GM19025 (cell line): ENCODE results near the gene NDUFB10.

Experiments
- ATAC-seq: cut with Tn5 transposase; IDR thresholded peaks from one replicate; pipeline ENCODE4 v1.9.1; 2021; ENCODE audit warnings: mild to moderate bottlenecking, low read depth, moderate library complexity; ENCODE audit not compliant: unreplicated experiment

The NDUFB10 gene

GRCh38 chr16:1982013-1982433 lies 22.7 kb downstream of the NDUFB10 start:
- ATAC-seq: no peak

GRCh38 chr16:1982991-1983543 lies 23.7 kb downstream of the NDUFB10 start:
- ATAC-seq: no peak

- ATAC-seq: peak; percentile 78
Measured at GRCh38 chr16:1983544-1984346, 24.4 kb downstream of the NDUFB10 start, which contains the start of gene GFER. GFER (plus strand) TSS chr16:1984193; CDS start chr16:1984219, 26 bp downstream.

DNA sequence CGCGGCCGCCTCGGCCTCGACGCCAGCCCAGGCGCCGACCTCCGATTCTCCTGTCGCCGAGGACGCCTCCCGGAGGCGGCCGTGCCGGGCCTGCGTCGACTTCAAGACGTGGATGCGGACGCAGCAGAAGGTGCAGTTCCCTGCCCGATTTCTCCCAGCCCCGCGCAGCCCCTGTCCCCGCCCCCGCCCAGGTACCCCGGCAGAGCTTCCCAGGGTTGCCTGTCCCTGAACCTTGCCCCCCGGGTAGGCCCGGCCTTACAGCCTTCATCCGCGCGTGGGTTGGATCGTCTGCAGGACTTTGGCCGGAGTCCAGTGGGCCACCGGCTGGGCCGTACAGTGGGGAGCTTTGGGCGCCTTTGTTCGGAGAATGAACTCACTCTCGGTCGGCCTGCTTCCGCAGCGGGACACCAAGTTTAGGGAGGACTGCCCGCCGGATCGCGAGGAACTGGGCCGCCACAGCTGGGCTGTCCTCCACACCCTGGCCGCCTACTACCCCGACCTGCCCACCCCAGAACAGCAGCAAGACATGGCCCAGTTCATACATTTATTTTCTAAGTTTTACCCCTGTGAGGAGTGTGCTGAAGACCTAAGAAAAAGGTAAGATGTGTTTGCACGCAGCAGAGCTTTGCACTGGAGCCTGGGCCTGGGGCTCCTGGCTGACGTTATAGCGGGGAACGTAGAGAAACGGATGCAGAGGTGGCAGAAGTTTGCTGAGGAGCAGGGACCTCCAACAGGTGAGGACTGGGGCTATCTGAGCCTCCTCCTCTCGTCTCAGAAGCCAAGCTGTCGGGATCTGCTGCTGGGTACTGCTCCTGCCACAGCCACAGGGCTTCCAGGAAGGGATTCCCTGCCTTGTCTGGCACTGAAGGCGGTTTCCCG lies 25.2 kb downstream of the NDUFB10 start:
- peak; percentile 9 for ATAC-seq

DNA sequence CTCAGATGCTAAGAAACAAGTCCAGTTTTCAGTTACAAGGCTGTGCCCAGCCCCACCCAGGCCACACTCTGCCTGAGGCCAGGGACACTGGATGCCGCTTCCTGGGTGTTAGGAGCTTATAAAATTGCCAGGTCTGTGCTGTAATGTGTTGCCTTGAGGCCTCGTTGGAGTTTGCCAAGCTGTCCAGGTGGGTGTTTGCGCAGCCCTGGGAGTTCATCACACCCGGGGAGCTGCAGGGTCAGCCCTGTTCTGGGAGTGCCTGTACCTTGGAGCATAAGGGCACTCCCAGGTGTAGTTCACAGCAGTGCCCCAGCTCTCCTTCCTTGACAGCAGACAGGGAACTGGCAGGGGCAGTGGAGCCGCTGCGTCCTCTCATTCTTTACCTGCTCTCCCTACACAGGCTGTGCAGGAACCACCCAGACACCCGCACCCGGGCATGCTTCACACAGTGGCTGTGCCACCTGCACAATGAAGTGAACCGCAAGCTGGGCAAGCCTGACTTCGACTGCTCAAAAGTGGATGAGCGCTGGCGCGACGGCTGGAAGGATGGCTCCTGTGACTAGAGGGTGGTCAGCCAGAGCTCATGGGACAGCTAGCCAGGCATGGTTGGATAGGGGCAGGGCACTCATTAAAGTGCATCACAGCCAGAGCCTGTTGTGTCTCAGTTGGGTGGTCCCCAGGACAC lies 26.3 kb downstream of the NDUFB10 start:
- ATAC-seq: no peak

DNA sequence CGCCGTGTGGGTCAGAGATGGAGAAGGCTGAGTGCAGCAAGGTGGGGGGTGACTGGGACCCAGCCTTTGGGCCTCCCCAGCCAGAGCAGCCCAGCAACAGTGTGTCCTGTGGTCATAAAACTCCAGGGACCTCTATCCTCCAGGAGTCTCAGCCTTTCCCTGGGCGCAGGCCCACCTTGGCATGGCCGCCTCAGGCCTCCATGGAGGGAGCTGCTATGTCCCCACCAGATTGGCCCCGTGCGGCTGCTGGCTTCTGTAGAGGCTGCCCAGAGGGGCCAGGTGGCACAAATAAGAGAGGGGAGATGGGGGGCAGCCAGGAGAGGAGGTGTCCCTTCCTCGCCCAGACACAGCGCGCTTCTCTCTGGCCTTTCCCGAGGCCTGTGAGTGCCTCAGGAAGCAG lies 27.9 kb downstream of the NDUFB10 start:
- ATAC-seq: no peak

- ATAC-seq: no peak
Measured at GRCh38 chr16:1989209-1990100, 30.1 kb downstream of the NDUFB10 start, which contains the start of gene SYNGR3. SYNGR3 (plus strand) TSS chr16:1989970; CDS start chr16:1990103, 133 bp downstream.

DNA sequence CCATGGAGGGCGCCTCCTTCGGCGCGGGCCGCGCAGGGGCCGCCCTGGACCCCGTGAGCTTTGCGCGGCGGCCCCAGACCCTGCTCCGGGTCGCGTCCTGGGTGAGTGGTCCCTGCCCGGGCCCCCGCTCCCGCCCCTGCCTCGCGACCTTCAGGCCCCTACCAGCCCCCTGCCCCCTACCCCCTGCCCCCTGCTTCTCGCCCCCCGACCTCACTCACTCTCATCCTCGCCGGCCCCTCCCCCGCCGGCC lies 30.7 kb downstream of the NDUFB10 start:
- no peak for ATAC-seq

- ATAC-seq: no peak
Measured at GRCh38 chr16:1990351-1991134, 31.2 kb downstream of the NDUFB10 start.

DNA sequence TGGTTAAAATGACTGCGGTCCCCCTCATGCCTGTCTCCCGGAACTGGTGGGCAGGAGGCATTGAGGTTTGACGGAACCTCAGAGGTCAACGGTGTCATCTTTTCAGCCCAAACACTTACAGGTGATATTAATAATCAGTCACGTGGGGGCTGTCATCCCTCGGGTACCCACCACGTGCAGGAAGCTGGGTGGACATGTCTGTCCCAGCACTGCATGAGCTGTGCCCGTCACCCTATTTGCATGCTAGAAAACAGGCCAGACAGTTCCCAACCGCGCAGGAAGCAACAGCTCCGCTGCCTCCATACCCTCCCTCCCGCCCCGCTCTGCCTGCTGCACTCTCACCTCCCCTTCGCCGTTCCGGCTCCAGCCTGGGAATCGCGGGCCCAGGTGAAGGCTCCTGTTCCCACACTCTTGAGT lies 31.8 kb downstream of the NDUFB10 start:
- ATAC-seq: no peak

GRCh38 chr16:1991588-1991947 lies 32.2 kb downstream of the NDUFB10 start:
- peak; percentile 14 for ATAC-seq

DNA sequence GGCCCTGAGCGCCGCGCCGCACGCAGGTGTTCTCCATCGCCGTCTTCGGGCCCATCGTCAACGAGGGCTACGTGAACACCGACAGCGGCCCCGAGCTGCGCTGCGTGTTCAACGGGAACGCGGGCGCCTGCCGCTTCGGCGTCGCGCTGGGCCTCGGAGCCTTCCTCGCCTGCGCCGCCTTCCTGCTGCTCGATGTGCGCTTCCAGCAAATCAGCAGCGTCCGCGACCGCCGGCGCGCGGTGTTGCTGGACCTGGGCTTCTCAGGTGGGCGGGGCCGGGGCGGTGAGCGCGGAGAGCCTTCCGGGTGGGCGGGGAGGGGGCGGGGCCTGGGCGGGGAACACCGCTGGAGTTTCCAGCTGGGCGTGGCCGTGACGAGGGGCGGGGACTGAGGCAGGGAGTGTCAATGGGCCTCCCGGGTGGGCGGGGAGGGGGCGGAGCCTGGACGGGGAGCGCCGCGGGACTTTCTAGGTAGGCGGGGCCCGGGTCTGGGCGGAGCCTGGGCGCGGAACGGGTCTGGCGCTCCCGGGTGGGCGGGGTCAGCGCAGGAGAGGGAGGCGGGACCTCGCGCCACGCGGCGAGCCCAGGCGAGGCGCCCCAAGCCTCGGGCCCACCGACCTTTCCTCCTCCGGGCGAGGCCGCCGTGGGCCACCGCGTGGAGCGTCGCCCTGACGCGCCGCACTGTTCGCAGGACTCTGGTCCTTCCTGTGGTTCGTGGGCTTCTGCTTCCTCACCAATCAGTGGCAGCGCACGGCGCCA lies 32.8 kb downstream of the NDUFB10 start:
- peak; percentile 46 for ATAC-seq

DNA sequence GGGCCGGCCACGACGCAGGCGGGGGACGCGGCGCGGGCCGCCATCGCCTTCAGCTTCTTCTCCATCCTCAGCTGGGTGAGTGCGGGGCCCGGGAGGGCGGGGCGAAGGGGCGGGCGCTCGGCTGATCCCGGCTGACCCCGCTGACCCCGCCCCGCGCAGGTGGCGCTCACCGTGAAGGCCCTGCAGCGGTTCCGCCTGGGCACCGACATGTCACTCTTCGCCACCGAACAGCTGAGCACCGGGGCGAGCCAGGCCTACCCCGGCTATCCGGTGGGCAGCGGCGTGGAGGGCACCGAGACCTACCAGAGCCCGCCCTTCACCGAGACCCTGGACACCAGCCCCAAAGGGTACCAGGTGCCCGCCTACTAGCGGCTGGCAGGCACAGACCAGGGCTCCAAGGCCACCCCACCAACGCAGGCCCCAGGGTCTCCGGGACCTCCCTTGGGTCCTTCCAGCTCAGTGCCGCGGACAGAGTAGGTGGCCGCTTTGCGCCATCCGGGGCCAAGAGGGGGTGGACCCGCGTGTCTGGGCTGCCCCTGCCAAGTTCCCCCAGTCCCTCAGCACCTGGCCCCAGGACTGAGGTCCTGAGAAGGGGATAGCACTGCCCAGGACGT lies 33.5 kb downstream of the NDUFB10 start:
- no peak for ATAC-seq

DNA sequence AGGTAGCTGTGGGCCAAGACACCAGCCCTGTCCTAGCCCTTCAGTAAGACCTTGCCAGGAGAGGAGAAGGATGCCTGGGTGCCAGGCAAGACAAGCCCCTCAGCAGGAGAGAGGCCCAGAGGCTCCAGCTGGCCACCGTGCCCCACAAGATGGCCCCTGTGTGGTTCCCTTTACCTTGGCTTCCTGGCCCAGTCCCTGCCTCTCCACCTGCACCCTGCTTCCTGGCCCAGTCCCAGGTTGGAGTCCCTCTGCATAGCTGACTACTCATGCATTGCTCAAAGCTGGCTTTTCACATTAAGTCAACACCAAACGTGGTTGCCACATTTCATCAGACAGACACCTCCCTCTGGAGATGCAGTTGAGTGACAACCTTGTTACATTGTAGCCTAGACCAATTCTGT lies 34.4 kb downstream of the NDUFB10 start:
- no peak for ATAC-seq

DNA sequence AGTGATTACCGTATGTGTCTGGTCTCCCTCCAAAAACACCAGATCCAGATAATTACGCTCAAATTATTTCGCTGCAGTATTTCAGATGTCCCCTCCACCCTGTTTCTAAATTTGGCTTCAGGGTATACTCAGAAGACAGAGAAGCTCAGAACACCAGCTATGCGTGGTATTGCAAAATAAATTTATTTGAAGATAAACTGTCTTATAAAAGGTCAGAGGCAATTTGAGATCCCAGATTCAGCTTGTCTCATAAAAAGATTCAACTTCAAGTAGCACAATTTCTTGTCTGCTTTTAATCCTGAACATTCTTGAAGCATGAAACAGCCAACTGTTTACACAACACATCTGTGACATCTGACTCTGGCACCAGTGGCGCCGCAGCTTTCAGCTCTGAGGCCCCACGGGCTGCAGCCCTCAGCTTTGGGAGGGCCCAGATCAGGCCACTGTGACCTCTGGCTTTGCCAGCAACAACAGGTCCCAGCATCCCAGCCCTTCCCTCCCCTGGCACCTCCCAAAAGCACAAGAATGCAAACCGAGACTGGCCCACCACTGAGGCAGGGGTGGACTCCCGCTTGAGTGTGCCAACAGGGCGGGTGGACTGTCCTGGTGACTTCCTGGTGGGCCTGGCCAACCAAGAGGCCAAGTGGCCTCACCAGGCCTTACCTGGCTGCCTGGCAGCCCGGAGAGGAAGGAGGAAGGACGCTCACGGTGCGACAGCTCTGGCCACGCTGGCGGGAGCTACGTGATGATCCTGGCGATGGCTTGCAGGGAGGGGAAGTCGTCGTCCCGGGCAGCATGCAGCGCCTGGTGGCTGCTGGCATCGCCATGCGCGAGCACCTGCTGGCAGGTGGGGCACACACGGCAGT lies 38.4 kb downstream of the NDUFB10 start:
- ATAC-seq: no peak

- no peak for ATAC-seq
Measured at GRCh38 chr16:1998360-1998835, 39.1 kb downstream of the NDUFB10 start.
